Measurements from ENCODE around the gene PSMG1.
A peak's percentile ranks its signal among the peaks of the same experiment; 100 is the strongest.

PSMG1 gene

GRCh38 chr21:39134288-39134810 lies 48.9 kb downstream of the PSMG1 start:
- no peaks in the 10 kb centered on the region for H3K27me3 Mint-ChIP-seq (ENCODE audit: low read depth)
- no peaks in the 10 kb centered on the region for H3K36me3 Mint-ChIP-seq (ENCODE audit: low read depth)
- no peak overlapping the region for H3K4me3 Mint-ChIP-seq
- no peak overlapping the region for H3K27ac Mint-ChIP-seq
- peaks cover 19% of the 10 kb centered on the region for H3K4me1 Mint-ChIP-seq
- H3K9me3 Mint-ChIP-seq: no peaks in the 10 kb centered on the region
- TF ChIP-seq, protein P1, sequence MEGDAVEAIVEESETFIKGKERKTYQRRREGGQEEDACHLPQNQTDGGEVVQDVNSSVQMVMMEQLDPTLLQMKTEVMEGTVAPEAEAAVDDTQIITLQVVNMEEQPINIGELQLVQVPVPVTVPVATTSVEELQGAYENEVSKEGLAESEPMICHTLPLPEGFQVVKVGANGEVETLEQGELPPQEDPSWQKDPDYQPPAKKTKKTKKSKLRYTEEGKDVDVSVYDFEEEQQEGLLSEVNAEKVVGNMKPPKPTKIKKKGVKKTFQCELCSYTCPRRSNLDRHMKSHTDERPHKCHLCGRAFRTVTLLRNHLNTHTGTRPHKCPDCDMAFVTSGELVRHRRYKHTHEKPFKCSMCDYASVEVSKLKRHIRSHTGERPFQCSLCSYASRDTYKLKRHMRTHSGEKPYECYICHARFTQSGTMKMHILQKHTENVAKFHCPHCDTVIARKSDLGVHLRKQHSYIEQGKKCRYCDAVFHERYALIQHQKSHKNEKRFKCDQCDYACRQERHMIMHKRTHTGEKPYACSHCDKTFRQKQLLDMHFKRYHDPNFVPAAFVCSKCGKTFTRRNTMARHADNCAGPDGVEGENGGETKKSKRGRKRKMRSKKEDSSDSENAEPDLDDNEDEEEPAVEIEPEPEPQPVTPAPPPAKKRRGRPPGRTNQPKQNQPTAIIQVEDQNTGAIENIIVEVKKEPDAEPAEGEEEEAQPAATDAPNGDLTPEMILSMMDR (IDR thresholded peaks at IDR 0.05; ENCODE audit: unreplicated experiment in 3 of 3): no peak

DNA sequence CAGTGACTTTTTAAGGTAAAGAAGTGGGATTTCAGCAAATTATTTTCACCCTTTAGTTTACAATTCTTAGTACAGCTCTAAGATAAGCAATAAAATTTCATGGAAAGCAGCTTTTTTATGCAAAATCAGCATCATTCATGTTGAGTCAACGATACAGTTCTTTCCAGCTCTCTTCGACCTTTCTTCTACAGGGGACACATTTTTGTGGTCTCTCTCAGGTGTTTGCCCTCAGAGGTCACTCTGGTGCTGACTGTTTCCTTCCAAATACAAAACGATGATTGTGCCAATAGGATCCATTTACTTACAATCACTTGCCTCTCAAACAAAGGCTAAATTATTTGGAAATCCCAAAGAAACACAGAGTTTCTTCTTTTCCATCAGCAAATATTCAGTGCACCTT lies 51.0 kb downstream of the PSMG1 start:
- Mint-ChIP-seq H3K27me3 (ENCODE audit: low read depth) (peaks cover 5% of the 10 kb centered on the region), H3K9me3 (no peaks in the 10 kb centered on the region), H3K4me1 (peaks cover 8% of the 10 kb centered on the region), H3K27ac (no peak overlapping the region), H3K4me3 (no peak overlapping the region), H3K36me3 (ENCODE audit: low read depth) (no peaks in the 10 kb centered on the region)
- TF ChIP-seq, protein P1 (IDR thresholded peaks at IDR 0.05; ENCODE audit: unreplicated experiment in 3 of 3): no peak

DNA sequence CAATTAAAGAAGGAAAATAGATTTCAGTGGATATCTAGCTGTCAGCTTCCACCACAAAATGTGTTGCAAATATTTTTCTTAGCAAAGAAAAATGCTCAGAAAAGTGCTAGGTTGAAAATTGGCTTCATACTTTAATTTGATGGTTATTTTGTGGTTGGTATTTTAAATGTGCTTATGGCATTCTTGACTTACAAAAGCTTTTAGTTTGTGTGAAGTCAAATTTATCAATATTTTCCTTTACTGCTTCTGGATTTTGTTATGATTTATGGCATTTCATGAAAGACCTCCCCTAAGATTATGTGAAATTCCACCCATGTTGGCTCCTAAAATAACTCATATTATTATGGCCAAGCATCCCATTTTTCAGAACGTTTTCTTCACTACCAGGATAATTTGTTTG lies 51.5 kb downstream of the PSMG1 start:
- Mint-ChIP-seq H3K27ac (no peak overlapping the region), H3K36me3 (ENCODE audit: low read depth) (no peaks in the 10 kb centered on the region), H3K27me3 (ENCODE audit: low read depth) (peaks cover 5% of the 10 kb centered on the region), H3K9me3 (no peaks in the 10 kb centered on the region), H3K4me3 (no peak overlapping the region), H3K4me1 (peaks cover 5% of the 10 kb centered on the region)
- TF ChIP-seq, protein P1 (IDR thresholded peaks at IDR 0.05; ENCODE audit: unreplicated experiment in 3 of 3): no peak

- peaks cover 11% of the 10 kb centered on the region for H3K4me1 Mint-ChIP-seq
- no peak overlapping the region for H3K27ac Mint-ChIP-seq
- peaks cover 7% of the 10 kb centered on the region for H3K9me3 Mint-ChIP-seq
- TF ChIP-seq, protein P1 (IDR thresholded peaks at IDR 0.05; ENCODE audit: unreplicated experiment in 3 of 3): no peak
- H3K27me3 Mint-ChIP-seq (ENCODE audit: low read depth): peaks cover 5% of the 10 kb centered on the region
- no peak overlapping the region for H3K4me3 Mint-ChIP-seq
- no peaks in the 10 kb centered on the region for H3K36me3 Mint-ChIP-seq (ENCODE audit: low read depth)
Observed at GRCh38 chr21:39127506-39127905, 55.7 kb downstream of the PSMG1 start.

- TF ChIP-seq, protein P1 (IDR thresholded peaks at IDR 0.05; ENCODE audit: unreplicated experiment in 3 of 3): no peak
- peak overlapping the region in 1 of 3 experiments; percentile 52 for H3K27ac Mint-ChIP-seq
Observed at GRCh38 chr21:39126486-39126806, 56.8 kb downstream of the PSMG1 start.

DNA sequence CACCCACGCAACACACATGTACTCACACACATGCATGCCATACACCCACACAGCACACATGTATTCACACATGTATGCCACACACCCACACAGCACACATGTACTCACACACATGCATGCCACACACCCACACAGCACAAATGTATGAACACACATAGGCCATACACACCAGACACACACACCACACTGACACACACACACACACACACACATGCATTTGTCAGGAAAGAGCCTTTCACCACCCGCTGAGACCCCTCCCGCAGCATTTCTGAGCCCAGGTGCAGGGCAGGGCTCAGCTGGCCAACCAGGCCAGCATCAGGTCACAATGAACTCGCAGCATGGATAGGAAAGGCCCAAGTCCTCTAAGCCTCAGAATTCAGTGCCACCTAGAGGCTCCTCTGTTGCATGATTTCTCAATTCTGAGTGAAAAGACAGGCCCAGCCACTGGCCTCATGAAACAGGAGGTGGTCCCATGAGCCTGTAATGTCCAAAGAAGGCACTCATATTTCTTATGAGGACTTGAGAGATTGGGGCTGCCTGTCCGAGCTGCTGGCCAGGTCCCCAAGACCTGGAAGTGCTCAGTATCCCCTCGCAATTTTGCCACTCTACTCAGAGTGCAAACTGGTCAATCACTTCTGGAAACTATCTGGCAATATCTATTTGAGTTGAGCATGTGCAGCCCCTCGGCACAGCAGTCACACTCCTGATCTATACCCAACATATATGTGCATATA lies 57.3 kb downstream of the PSMG1 start:
- Mint-ChIP-seq H3K27me3 (ENCODE audit: low read depth) (peaks cover 5% of the 10 kb centered on the region), H3K36me3 (ENCODE audit: low read depth) (peaks cover 5% of the 10 kb centered on the region), H3K4me1 (peaks cover 11% of the 10 kb centered on the region), H3K4me3 (no peak overlapping the region), H3K27ac (peak overlapping the region; percentile 13 to 67 (median 52)), H3K9me3 (peaks cover 13% of the 10 kb centered on the region)
- TF ChIP-seq, protein P1 (IDR thresholded peaks at IDR 0.05; ENCODE audit: unreplicated experiment in 3 of 3): peak; percentile 55 to 67 (median 56)

More at GRCh38 chr21:39126486-39126806, 56.8 kb downstream of the PSMG1 start:
- H3K36me3 Mint-ChIP-seq (ENCODE audit: low read depth): peaks cover 5% of the 10 kb centered on the region
- no peak overlapping the region for H3K4me3 Mint-ChIP-seq
- H3K27me3 Mint-ChIP-seq (ENCODE audit: low read depth): peaks cover 5% of the 10 kb centered on the region
- peaks cover 11% of the 10 kb centered on the region for H3K4me1 Mint-ChIP-seq
- peaks cover 13% of the 10 kb centered on the region for H3K9me3 Mint-ChIP-seq

All from nephron (organoid).